ENCODE measurements around the gene HOXB4.

Gene HOXB4

DNA sequence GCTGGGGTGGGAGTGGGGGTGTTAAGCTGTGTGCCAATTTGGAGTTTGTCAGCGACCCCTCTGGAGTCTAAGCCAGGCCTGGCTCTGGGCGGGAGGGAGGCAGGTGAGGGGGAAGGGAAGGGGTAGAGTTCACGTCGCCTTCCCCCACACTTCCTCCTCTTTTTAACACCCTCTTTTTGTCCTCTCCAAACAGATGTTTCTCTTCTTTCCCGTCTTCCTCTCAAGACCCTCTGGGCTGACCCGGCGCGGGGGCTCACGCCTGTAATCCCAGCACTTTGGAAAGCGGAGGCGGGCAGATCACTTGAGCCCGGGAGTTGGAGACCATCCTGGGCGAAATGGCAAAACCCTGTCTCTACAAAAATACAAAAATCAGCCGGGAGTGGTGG lies 50.6 kb downstream of the HOXB4 start:
- no peak for DNase-seq

GRCh38 chr17:48526608-48527546 lies 51.3 kb downstream of the HOXB4 start:
- DNase-seq: no peak

All from activated CD4-positive, alpha-beta T cell treated with anti-CD3 and anti-CD28 coated beads, Interleukin-2, amount 50 U/mL, for 4 hours (primary cell).